Measurements from ENCODE around the gene SAMD13.
"Not testable (repeated sequence)": the region's sequence is repeated elsewhere in the genome, so short reads cannot be mapped to it uniquely, and the experiment has no call there.

SAMD13 gene

GRCh38 chr1:84271441-84272151 is 29.9 kb upstream of the SAMD13 start:
- peaks cover 7% of the 10 kb centered on the region for H3K4me1 Mint-ChIP-seq
- no peak for ATAC-seq

GRCh38 chr1:84272401-84272800 is 29.1 kb upstream of the SAMD13 start:
- ATAC-seq = no peak
- Mint-ChIP-seq H3K27ac (no peak overlapping the region), H3K27me3 (no peaks in the 10 kb centered on the region), H3K9me3 (peaks cover 0 to 5% of the 10 kb centered on the region in 2 donors), H3K4me1 (peaks cover 7% of the 10 kb centered on the region), H3K4me3 (no peak overlapping the region)
- DNase-seq = no peak

More at GRCh38 chr1:84271441-84272151, 29.9 kb upstream of the SAMD13 start:
- H3K9me3 Mint-ChIP-seq = peaks cover 0 to 5% of the 10 kb centered on the region in 2 donors
- DNase-seq = no peak
- H3K27ac Mint-ChIP-seq = peak overlapping the region; percentile 69 to 85
- H3K4me3 Mint-ChIP-seq = no peak overlapping the region
- no peaks in the 10 kb centered on the region for H3K27me3 Mint-ChIP-seq

GRCh38 chr1:84277343-84278059 is 24.0 kb upstream of the SAMD13 start:
- H3K27me3 Mint-ChIP-seq = no peaks in the 10 kb centered on the region
- ATAC-seq (no peak), DNase-seq (no peak)
- H3K9me3 Mint-ChIP-seq = peaks cover 2 to 5% of the 10 kb centered on the region in 2 donors
- H3K4me1 Mint-ChIP-seq = peaks cover 5% of the 10 kb centered on the region
- no peak overlapping the region for H3K4me3 Mint-ChIP-seq
- no peak overlapping the region for H3K27ac Mint-ChIP-seq

GRCh38 chr1:84278905-84279304 is 22.6 kb upstream of the SAMD13 start:
- Mint-ChIP-seq H3K4me3 (no peak overlapping the region), H3K9me3 (peaks cover 5 to 9% of the 10 kb centered on the region in 2 donors), H3K27ac (peak overlapping the region in 1 of 2 donors; percentile 30), H3K27me3 (no peaks in the 10 kb centered on the region), H3K4me1 (peaks cover 5% of the 10 kb centered on the region)
- ATAC-seq (no peak), DNase-seq (no peak)

- Mint-ChIP-seq H3K27me3 (no peaks in the 10 kb centered on the region), H3K4me3 (no peak overlapping the region), H3K9me3 (peaks cover 0 to 9% of the 10 kb centered on the region in 2 donors), H3K27ac (no peak overlapping the region), H3K4me1 (peaks cover 5% of the 10 kb centered on the region)
- ATAC-seq = no peak
- DNase-seq = no peak
Observed at GRCh38 chr1:84280912-84281311, 20.6 kb upstream of the SAMD13 start.

GRCh38 chr1:84282780-84283333 is 18.7 kb upstream of the SAMD13 start:
- Mint-ChIP-seq H3K4me3 (no peak overlapping the region), H3K27ac (no peak overlapping the region), H3K9me3 (peaks cover 8 to 26% of the 10 kb centered on the region in 2 donors), H3K27me3 (no peaks in the 10 kb centered on the region), H3K4me1 (peaks cover 3% of the 10 kb centered on the region)
- ATAC-seq (no peak), DNase-seq (no peak)

- DNase-seq (no peak), ATAC-seq (no peak)
- H3K27ac Mint-ChIP-seq = no peak overlapping the region
Observed at GRCh38 chr1:84283381-84283780, 18.1 kb upstream of the SAMD13 start.

GRCh38 chr1:84286071-84286470 is 15.4 kb upstream of the SAMD13 start:
- Mint-ChIP-seq H3K4me3 (no peak overlapping the region), H3K4me1 (no peaks in the 10 kb centered on the region), H3K27ac (no peak overlapping the region), H3K27me3 (no peaks in the 10 kb centered on the region), H3K9me3 (peaks cover 16 to 41% of the 10 kb centered on the region in 2 donors)
- no peak for DNase-seq
- no peak for ATAC-seq

More at GRCh38 chr1:84283381-84283780, 18.1 kb upstream of the SAMD13 start:
- Mint-ChIP-seq H3K27me3 (no peaks in the 10 kb centered on the region), H3K4me1 (no peaks in the 10 kb centered on the region), H3K4me3 (no peak overlapping the region), H3K9me3 (peaks cover 8 to 26% of the 10 kb centered on the region in 2 donors)

- not testable (repeated sequence) for ATAC-seq, H3K27ac Mint-ChIP-seq, H3K27me3 Mint-ChIP-seq, H3K4me3 Mint-ChIP-seq, DNase-seq, H3K4me1 Mint-ChIP-seq
- peaks cover 16 to 40% of the 10 kb centered on the region in 2 donors for H3K9me3 Mint-ChIP-seq
Observed at GRCh38 chr1:84287389-84287788, 14.1 kb upstream of the SAMD13 start.

GRCh38 chr1:84289169-84289785 is 12.2 kb upstream of the SAMD13 start:
- Mint-ChIP-seq H3K4me1 (no peaks in the 10 kb centered on the region), H3K27ac (no peak overlapping the region), H3K4me3 (no peak overlapping the region), H3K9me3 (peaks cover 16 to 32% of the 10 kb centered on the region in 2 donors), H3K27me3 (peaks cover 7% of the 10 kb centered on the region)
- no peak for ATAC-seq
- DNase-seq = no peak

GRCh38 chr1:84291882-84292655 is 9.4 kb upstream of the SAMD13 start:
- no peak for ATAC-seq
- no peak for DNase-seq
- no peaks in the 10 kb centered on the region for H3K4me1 Mint-ChIP-seq
- H3K27ac Mint-ChIP-seq = no peak overlapping the region
- H3K9me3 Mint-ChIP-seq = peaks cover 8 to 20% of the 10 kb centered on the region in 2 donors
- H3K4me3 Mint-ChIP-seq = no peak overlapping the region
- peaks cover 9% of the 10 kb centered on the region for H3K27me3 Mint-ChIP-seq

GRCh38 chr1:84293766-84294165 is 7.7 kb upstream of the SAMD13 start:
- peaks cover 6 to 11% of the 10 kb centered on the region in 2 donors for H3K9me3 Mint-ChIP-seq
- H3K27me3 Mint-ChIP-seq = peaks cover 17% of the 10 kb centered on the region
- ATAC-seq (no peak), DNase-seq (no peak)
- H3K4me1 Mint-ChIP-seq = peaks cover 7% of the 10 kb centered on the region
- H3K27ac Mint-ChIP-seq = no peak overlapping the region
- H3K4me3 Mint-ChIP-seq = no peak overlapping the region

- ATAC-seq (no peak), DNase-seq (no peak)
- Mint-ChIP-seq H3K27ac (no peak overlapping the region), H3K4me1 (peaks cover 15% of the 10 kb centered on the region), H3K4me3 (no peak overlapping the region), H3K9me3 (peaks cover under 1 to 1% of the 10 kb centered on the region in 2 donors), H3K27me3 (peaks cover 17% of the 10 kb centered on the region)
Observed at GRCh38 chr1:84294751-84295150, 6.8 kb upstream of the SAMD13 start.

GRCh38 chr1:84297546-84298244 is 3.8 kb upstream of the SAMD13 start:
- H3K9me3 Mint-ChIP-seq = no peaks in the 10 kb centered on the region
- H3K4me3 Mint-ChIP-seq = peak overlapping the region; percentile 94 to 95
- peaks cover 31% of the 10 kb centered on the region for H3K4me1 Mint-ChIP-seq
- no peak for ATAC-seq
- peak overlapping the region in 1 of 2 donors; percentile 91 for H3K27ac Mint-ChIP-seq
- peaks cover 10% of the 10 kb centered on the region for H3K27me3 Mint-ChIP-seq
- DNase-seq = no peak

All from stimulated activated naive CD8-positive, alpha-beta T cell treated with anti-CD3 and anti-CD28 coated beads, Interleukin-15, amount 100 ng/mL, for 72 hours (primary cell).